Measurements from ENCODE around the gene ADAM12.

DNA sequence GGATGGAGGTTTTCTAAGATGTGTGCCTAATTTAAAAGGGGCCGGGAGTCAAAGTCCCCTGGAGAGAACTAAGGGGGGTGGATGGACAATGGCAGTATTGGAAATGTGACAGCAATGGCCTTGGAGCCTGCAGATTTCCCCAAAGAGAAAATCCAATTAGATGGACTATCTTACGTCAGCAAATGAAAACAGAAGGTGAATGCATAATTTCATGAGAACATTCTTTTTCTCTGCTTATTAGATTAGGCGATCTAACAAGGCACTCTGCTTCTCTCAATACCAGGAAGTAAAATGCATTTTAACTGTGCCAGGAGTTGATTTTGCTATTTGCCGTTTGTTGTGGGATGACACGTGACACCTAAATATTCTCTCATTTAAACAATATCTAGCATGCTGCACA is 226.6 kb downstream of the ADAM12 start:
- TF ChIP-seq, protein P1, sequence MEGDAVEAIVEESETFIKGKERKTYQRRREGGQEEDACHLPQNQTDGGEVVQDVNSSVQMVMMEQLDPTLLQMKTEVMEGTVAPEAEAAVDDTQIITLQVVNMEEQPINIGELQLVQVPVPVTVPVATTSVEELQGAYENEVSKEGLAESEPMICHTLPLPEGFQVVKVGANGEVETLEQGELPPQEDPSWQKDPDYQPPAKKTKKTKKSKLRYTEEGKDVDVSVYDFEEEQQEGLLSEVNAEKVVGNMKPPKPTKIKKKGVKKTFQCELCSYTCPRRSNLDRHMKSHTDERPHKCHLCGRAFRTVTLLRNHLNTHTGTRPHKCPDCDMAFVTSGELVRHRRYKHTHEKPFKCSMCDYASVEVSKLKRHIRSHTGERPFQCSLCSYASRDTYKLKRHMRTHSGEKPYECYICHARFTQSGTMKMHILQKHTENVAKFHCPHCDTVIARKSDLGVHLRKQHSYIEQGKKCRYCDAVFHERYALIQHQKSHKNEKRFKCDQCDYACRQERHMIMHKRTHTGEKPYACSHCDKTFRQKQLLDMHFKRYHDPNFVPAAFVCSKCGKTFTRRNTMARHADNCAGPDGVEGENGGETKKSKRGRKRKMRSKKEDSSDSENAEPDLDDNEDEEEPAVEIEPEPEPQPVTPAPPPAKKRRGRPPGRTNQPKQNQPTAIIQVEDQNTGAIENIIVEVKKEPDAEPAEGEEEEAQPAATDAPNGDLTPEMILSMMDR (IDR thresholded peaks at IDR 0.05): no peak
- TF ChIP-seq POLR2A (IDR thresholded peaks at IDR 0.05): no peak
